ENCODE results near the gene P4HB.
A peak's percentile ranks its signal among the peaks of the same experiment; 100 is the strongest.

P4HB gene

GRCh38 chr17:81879121-81879520 lies 18.8 kb upstream of the P4HB start:
- ChIA-PET CTCF (no interaction called here), POLR2A (interaction anchor here (1.1 to 1.5 kb wide), 2 partner anchors 9 to 13 kb away, joined by 3 to 8 read pairs; partner anchors contain the start of genes ALYREF and ANAPC11)
- no peak for DNase-seq (ENCODE audit: extremely low spot score)
- no peak for TF ChIP-seq FOXM1 (IDR thresholded peaks at IDR 0.05; ENCODE audit: borderline replicate concordance)

- CTCF ChIA-PET: no interaction called here
- POLR2A ChIA-PET: interaction anchor here (1.5 kb wide), 1 partner anchor 8 kb away, joined by 8 read pairs; no protein-coding TSS in a partner anchor
- TF ChIP-seq LEF1 (IDR thresholded peaks at IDR 0.05; ENCODE audit: borderline replicate concordance) (no peak), FOXM1 (IDR thresholded peaks at IDR 0.05; ENCODE audit: borderline replicate concordance) (no peak), NFRKB (IDR thresholded peaks at IDR 0.05) (no peak), TARDBP (IDR thresholded peaks at IDR 0.05) (no peak), SUZ12 (IDR thresholded peaks at IDR 0.05) (no peak), FOXA1 (IDR thresholded peaks at IDR 0.05) (no peak), SP1 (IDR thresholded peaks at IDR 0.05) (no peak), ELF4 (IDR thresholded peaks at IDR 0.05) (no peak), L3MBTL2 (conservative IDR thresholded peaks at IDR 0.05) (no peak), BHLHE40 (IDR thresholded peaks at IDR 0.05; ENCODE audit: borderline replicate concordance) (no peak), ARNT (IDR thresholded peaks at IDR 0.05) (no peak), HDGF (IDR thresholded peaks at IDR 0.05; ENCODE audit: borderline replicate concordance) (no peak)
- DNase-seq (ENCODE audit: extremely low spot score): no peak
These were observed 18.0 kb upstream of the P4HB start for GRCh38 chr17:81878294-81878693.

GRCh38 chr17:81877569-81877968 lies 17.2 kb upstream of the P4HB start:
- DNase-seq (ENCODE audit: extremely low spot score): no peak
- ChIA-PET POLR2A (no interaction called here), CTCF (no interaction called here)
- no peak for TF ChIP-seq SP1 (IDR thresholded peaks at IDR 0.05)
- no peak for TF ChIP-seq ELF4 (IDR thresholded peaks at IDR 0.05)
- TF ChIP-seq L3MBTL2 (conservative IDR thresholded peaks at IDR 0.05): no peak
- TF ChIP-seq CTBP1 (IDR thresholded peaks at IDR 0.05; ENCODE audit: borderline replicate concordance): no peak
- no peak for TF ChIP-seq FOXM1 (IDR thresholded peaks at IDR 0.05; ENCODE audit: borderline replicate concordance)
- TF ChIP-seq PKNOX1 (IDR thresholded peaks at IDR 0.05): no peak
- TF ChIP-seq ARNT (IDR thresholded peaks at IDR 0.05): no peak
- no peak for TF ChIP-seq HDGF (IDR thresholded peaks at IDR 0.05; ENCODE audit: borderline replicate concordance)
- TF ChIP-seq SUZ12 (IDR thresholded peaks at IDR 0.05): no peak
- TF ChIP-seq FOXK2 (IDR thresholded peaks at IDR 0.05): no peak
- TF ChIP-seq TARDBP (IDR thresholded peaks at IDR 0.05): no peak

- CTCF ChIA-PET: interaction anchor here (0.6 kb wide), 1 partner anchor 21 kb away, joined by 5 read pairs; no protein-coding TSS in a partner anchor
These were observed 11.3 kb upstream of the P4HB start for GRCh38 chr17:81871387-81872230.

GRCh38 chr17:81870981-81871386 lies 10.6 kb upstream of the P4HB start, which contains the start of gene ARHGDIA:
Gene ARHGDIA, minus strand, starts transcription at chr17:81871337. Its CDS starts 1,407 bp downstream, at chr17:81869930.
- TF ChIP-seq ARNT (IDR thresholded peaks at IDR 0.05) (no peak), ZNF384 (IDR thresholded peaks at IDR 0.05) (no peak), L3MBTL2 (conservative IDR thresholded peaks at IDR 0.05) (no peak), FOXK2 (IDR thresholded peaks at IDR 0.05) (no peak), TARDBP (IDR thresholded peaks at IDR 0.05) (no peak)
- DNase-seq (ENCODE audit: extremely low spot score): peak; percentile 48
- POLR2A ChIA-PET: interaction anchor here (1.0 to 2.6 kb wide), 11 partner anchors 15 to 228 kb away, joined by 3 to 26 read pairs (median 4); partner anchors contain the start of genes ALYREF, ANAPC11, ASPSCR1 and MAFG
- CTCF ChIA-PET: interaction anchor here (2.2 kb wide), 1 partner anchor 151 kb away, joined by 6 read pairs; the partner anchor contains the start of genes CENPX and LRRC45

More at GRCh38 chr17:81871387-81872230, 11.3 kb upstream of the P4HB start:
- POLR2A ChIA-PET: interaction anchor here (0.5 to 3.6 kb wide), 19 partner anchors 9 to 227 kb away, joined by 3 to 30 read pairs (median 4); partner anchors contain the start of genes ALYREF, ANAPC11 and MAFG
- peak; percentile 96 for DNase-seq (ENCODE audit: extremely low spot score)
- TF ChIP-seq NFRKB (IDR thresholded peaks at IDR 0.05): no peak; the same call in 1 of the 2 replicates
- no peak for TF ChIP-seq SUZ12 (IDR thresholded peaks at IDR 0.05)
- TF ChIP-seq LEF1 (IDR thresholded peaks at IDR 0.05; ENCODE audit: borderline replicate concordance): peak; percentile 96
- TF ChIP-seq ELF4 (IDR thresholded peaks at IDR 0.05): peak; percentile 92
- TF ChIP-seq TARDBP (IDR thresholded peaks at IDR 0.05): peak; percentile 99
- peak; percentile 84 for TF ChIP-seq PKNOX1 (IDR thresholded peaks at IDR 0.05)
- no peak for TF ChIP-seq SP1 (IDR thresholded peaks at IDR 0.05)
- TF ChIP-seq CTBP1 (IDR thresholded peaks at IDR 0.05; ENCODE audit: borderline replicate concordance): no peak
- TF ChIP-seq L3MBTL2 (conservative IDR thresholded peaks at IDR 0.05): peak; percentile 91

- CTCF ChIA-PET: interaction anchor here (1.1 to 2.2 kb wide), 2 partner anchors 56 to 152 kb away, joined by 3 to 6 read pairs; partner anchors contain the start of genes CENPX and LRRC45
- POLR2A ChIA-PET: interaction anchor here (0.8 to 2.6 kb wide), 24 partner anchors 9 to 228 kb away, joined by 3 to 26 read pairs (median 4); partner anchors contain the start of genes ALYREF, ANAPC11, ASPSCR1 and CENPX
These were observed 10.0 kb upstream of the P4HB start for GRCh38 chr17:81870131-81870980.

More at GRCh38 chr17:81870131-81870980, 10.0 kb upstream of the P4HB start:
- TF ChIP-seq LEF1 (IDR thresholded peaks at IDR 0.05; ENCODE audit: borderline replicate concordance) (peak; percentile 79; the same call in 1 of the 2 replicates), ELF4 (IDR thresholded peaks at IDR 0.05) (no peak), FOXM1 (IDR thresholded peaks at IDR 0.05; ENCODE audit: borderline replicate concordance) (0 out of 2 replicates have a peak, but pooled peaks have one; percentile 48)
- DNase-seq (ENCODE audit: extremely low spot score): no peak
